H7 (cell line): ENCODE data around the gene PRKACA. TPM values are rescaled to one million over a fixed set of nuclear protein-coding genes. Genes with fewer than 3 reads are reported as not detected.
A peak's percentile ranks its signal among the peaks of the same experiment; 100 is the strongest.

ENCODE experiments used
- DNase-seq: peaks from one replicate; pipeline ENCODE4 v3.0.0; 2012
- H3K27me3 ChIP-seq: 2 replicates; pipeline ENCODE4 v1.6.0; 2011; ENCODE audit warnings: mild to moderate bottlenecking, low read length; ENCODE audit not compliant: control insufficient read depth, insufficient read depth
- H3K36me3 ChIP-seq: replicated peaks from 2 replicates; pipeline ENCODE4 v1.5.1; 2011; ENCODE audit warnings: low read length; ENCODE audit not compliant: control insufficient read depth, insufficient read depth
- H3K4me3 ChIP-seq: 2 replicates; pipeline ENCODE4 v1.5.1; 2011; ENCODE audit warnings: low read depth, mild to moderate bottlenecking, control low read depth, low read length, moderate library complexity; ENCODE audit not compliant: insufficient read depth
- total RNA-seq: library from RNA; depleted of rRNA; stranded (reverse); fragments of >200 nt; shearing (Covaris generic); gene quantifications from 2 replicates; pipeline ENCODE4 v1.2.3, GENCODE V29; 2014

The PRKACA gene
- total RNA-seq, 1 experiment from 2014 or later, result 31.7 TPM

DNA sequence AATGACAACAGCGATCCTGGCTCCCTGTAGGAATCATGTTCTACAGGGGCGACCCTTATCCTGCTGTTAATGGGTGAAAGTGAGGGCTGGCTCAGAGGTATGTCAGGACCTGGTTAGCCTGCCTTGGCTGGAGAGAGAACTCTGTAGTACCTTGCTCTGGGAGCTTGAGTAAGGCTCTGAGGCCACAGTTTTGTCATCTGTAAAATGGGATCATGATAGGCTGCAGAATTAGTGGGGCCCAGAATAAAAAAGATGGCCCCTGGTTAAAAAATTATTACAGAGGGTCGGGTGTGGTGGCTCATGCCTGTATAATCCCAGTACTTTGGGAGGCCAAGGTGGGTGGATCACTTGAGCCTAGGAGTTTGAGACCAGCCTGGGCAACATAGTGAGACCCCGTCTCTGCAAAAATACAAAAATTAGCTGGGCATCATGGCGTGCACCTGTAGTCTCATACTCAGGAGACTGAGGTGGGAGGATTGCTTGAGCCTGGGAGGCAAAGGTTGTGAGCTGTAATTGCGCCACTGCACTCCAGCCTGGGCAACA lies 16.5 kb downstream of the PRKACA start:
- no peak overlapping the region for H3K4me3 ChIP-seq
- H3K36me3 ChIP-seq, result peaks cover 1% of the 10 kb centered on the region
- no peaks in the 10 kb centered on the region for H3K27me3 ChIP-seq
- no peak for DNase-seq

DNA sequence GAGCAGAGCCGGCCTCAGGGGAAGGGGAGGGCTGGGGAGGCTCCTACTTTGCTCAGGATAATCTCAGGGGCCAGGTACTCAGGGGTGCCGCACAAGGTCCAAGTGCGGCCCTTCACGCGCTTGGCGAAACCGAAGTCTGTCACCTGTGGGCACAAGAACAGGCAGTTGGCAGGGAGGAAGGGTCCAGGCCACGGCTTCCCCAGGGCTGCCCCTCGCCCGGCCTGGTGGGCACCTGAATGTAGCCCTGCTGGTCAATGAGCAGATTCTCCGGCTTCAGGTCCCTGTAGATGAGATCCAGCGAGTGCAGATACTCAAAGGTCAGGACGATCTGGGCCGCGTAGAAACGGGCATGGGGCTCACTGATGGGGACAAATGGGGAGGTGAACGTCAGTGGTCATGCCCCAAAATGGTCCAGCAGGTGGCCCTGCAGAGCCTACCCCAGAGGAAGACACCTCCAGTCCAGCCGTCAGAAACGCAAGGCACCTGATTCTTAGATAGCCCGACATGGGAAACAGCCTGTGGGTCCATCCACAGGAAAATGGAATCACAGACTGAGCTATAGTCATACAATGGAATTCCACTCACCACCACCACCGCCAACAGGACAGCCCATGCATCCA lies 19.9 kb downstream of the PRKACA start:
- peaks cover 1% of the 10 kb centered on the region; the same call in 1 of the 2 replicates for H3K36me3 ChIP-seq
- H3K27me3 ChIP-seq, result no peaks in the 10 kb centered on the region
- no peak overlapping the region for H3K4me3 ChIP-seq
- DNase-seq, result peak; percentile 71

DNA sequence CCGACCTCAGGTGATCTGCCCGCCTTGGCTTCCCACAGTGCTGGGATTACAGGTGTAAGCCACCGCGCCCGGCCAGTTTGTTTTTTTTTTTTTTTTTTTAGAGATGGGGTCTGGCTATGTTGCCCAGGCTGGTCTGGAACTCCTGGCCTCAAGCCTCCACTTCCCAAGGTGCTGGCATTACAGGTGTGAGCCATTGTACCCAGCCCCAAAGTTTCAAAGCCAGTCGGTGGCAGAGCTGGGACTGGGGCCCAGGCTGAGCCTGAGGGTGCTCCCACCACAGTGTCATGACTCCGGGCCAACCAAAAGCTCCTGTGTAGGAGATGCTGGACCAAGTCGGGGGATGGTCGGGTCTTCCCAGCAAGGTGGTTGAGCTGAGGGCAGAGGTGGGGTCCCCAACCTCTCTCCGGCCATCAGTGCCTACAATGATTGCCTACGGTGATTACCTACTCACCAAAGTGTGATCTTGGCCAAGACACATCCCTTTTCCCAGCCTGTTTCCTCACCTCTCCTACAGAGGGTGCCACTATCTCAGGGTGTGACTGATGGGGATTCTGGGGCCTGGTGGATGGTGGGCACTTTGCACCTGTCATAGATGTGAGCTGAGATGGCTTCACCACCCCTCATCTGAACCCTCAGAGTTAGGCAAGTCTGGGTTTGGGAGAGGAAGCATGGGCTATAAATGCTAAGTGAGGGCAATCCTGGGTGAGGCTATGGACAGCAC lies 21.1 kb downstream of the PRKACA start:
- H3K27me3 ChIP-seq, result no peaks in the 10 kb centered on the region
- DNase-seq, result peak; percentile 65
- H3K4me3 ChIP-seq, result no peak overlapping the region
- peaks cover 1% of the 10 kb centered on the region; the same call in 1 of the 2 replicates for H3K36me3 ChIP-seq

DNA sequence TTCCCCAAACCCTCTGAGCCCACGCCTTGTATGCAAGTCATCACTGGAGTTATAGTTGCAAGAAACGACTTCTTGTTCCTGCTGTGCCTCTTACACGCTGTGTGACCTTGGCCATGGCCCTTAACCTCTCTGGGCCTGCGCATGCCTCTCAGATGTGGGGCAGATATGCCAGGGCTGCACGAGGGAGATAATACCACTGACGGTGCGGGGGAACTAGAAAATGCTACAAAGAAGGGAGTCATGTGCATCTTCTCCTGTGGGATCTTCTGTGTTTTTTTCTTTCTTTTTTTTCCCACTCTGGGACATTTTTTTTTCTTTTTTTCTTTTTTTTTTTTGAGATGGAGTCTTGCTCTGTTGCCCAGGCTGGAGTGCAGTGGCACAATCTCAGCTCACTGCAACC lies 22.7 kb downstream of the PRKACA start:
- H3K4me3 ChIP-seq, result no peak overlapping the region
- 0 out of 2 replicates have a peak, but pooled peaks cover 1% of the 10 kb centered on the region for H3K36me3 ChIP-seq
- no peaks in the 10 kb centered on the region for H3K27me3 ChIP-seq
- no peak for DNase-seq

DNA sequence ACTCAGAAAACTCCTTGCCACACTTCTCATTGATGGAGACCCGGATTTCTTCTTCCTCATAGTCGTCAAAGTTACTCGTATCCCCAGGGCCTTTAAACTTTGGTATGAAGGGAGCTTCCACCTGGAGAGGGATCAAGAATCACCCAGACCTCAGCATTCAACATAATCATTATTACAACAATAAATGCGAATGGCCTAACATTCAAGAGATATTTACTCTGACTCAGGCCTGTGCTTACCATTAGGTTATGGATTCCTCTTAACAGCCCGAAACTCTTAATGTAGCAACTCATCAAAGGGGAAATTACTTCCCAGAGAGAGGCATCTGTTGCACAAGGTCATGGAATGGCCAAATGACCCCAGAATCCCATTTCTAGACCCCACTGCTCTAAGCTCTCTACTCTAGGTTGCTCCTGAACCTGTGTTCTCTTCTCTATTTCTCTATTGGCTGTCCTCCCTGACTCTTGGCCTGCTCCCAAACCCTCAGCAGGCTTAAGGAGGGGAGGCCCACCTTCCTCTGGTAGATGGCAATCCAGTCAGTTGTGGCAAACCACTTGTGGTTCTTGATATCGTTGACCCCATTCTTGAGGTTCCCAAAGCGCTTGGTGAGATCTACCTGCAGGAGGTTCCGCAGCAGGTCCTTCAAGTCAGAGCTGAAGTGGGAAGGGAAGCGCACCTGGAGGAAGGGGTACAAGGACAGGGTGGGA lies 24.3 kb downstream of the PRKACA start:
- H3K36me3 ChIP-seq, result peaks cover 3% of the 10 kb centered on the region
- no peak overlapping the region for H3K4me3 ChIP-seq
- no peak for DNase-seq
- peaks cover 6% of the 10 kb centered on the region for H3K27me3 ChIP-seq

DNA sequence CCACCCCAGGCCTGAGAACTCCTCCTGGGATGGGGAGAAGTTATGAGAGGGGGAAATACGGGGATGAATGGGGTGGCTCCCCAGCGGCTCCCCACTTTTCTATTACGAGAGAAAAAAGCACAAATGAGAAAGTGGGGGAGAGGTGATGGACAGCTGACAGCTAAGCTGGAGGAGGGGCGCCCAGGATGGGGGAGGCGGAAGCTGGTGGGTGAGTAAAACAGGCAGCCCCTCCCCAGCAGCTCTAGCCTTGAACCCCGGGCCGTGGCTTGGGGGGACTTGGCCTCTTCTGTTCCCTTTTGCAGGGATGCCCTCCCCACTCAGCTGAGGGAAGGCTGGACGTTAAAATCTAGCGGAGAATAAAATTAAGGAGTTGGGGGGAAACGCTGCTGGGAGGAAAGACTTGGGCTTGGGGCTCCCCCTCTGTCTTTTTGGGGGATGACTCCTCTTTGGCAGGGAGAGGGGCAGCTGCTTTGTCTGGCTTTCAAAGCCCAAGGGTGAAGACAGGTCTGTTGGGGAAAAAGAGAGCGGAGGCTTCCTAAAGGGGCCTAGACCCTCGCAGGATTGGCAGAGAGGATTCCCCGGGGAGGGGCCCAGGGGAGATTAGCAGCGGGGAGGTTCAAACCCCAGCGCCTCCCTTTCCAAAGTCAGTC lies 25.6 kb downstream of the PRKACA start:
- DNase-seq, result peak; percentile 79
- Histone ChIP-seq H3K27me3 (peaks cover 9% of the 10 kb centered on the region), H3K4me3 (peak overlapping the region; percentile 66), H3K36me3 (peaks cover 3% of the 10 kb centered on the region)

DNA sequence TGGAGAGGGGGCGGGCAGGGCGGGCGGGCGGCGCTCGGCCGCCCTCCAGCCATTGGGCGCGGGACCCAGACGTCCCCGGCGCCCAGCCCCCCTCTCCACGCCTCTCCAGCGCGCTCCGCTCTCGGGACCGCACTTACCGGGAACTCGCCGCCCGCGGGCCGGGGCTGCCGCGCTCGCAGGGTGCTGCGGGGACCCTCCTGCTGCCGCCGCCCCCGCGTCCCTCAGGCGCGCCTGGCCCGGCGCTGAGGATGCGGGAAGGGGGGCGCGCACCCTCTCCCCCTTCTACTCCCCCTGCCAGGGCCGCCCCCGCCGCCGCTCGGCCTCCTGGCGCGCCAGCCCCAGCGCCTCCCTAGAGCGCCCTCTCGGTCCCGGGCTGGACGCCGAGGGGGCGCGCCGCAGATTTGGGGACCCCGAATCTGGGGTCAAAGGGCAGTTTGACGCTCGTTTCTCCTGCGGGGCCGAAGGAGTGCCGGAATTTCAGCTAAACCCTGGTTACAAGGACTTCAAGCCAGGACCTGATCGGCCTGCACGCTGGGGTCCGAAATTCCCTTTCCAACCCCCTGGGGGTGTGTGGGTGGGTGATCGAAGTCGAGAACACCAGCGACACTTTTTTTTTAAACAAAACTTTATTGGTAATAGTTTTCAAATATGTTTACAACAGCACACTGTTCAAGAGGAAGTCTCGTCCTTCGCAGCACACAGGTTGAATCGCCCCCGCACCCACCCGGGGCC lies 26.3 kb downstream of the PRKACA start:
- H3K4me3 ChIP-seq, result peak overlapping the region; percentile 66
- H3K36me3 ChIP-seq, result peaks cover 2% of the 10 kb centered on the region
- DNase-seq, result peak; percentile 97
- peaks cover 9% of the 10 kb centered on the region for H3K27me3 ChIP-seq

DNA sequence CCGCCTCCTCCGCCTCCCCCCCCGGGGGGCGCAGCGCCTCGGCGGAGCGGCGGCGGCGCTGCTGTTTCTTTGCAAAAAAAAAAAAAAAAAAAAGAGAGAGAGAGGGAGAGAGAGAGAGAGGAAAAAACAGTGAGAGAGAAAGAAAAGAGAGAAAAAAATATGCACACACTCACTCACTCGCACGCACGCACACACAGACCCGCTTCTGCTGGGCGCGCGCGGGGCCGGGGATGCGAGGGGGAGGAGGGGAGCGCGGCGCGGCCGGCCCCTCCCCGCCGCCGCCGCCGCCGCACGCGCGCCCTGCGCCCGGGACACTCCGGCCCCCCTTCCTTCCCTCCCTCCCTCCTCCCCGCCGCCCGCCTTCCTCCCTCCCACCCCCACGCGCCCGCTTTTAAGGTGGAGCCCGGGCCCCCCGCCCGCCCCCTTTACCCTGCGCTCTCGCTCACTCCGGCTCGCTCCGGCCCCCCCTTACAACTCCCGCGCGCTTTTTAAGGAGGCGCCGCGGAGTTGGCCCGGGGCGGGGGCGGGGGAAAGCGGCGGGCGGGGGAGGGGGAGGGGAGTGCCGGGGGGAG lies 27.0 kb downstream of the PRKACA start, which contains the start of gene SAMD1:
Gene SAMD1, minus strand, starts transcription at position 243 of the 572 bp plus-strand sequence.
- Histone ChIP-seq H3K36me3 (peaks cover 2% of the 10 kb centered on the region), H3K4me3 (peak within 1 kb of the TSS; percentile 66), H3K27me3 (peaks cover 12% of the 10 kb centered on the region)
- DNase-seq, result peak; percentile 97

DNA sequence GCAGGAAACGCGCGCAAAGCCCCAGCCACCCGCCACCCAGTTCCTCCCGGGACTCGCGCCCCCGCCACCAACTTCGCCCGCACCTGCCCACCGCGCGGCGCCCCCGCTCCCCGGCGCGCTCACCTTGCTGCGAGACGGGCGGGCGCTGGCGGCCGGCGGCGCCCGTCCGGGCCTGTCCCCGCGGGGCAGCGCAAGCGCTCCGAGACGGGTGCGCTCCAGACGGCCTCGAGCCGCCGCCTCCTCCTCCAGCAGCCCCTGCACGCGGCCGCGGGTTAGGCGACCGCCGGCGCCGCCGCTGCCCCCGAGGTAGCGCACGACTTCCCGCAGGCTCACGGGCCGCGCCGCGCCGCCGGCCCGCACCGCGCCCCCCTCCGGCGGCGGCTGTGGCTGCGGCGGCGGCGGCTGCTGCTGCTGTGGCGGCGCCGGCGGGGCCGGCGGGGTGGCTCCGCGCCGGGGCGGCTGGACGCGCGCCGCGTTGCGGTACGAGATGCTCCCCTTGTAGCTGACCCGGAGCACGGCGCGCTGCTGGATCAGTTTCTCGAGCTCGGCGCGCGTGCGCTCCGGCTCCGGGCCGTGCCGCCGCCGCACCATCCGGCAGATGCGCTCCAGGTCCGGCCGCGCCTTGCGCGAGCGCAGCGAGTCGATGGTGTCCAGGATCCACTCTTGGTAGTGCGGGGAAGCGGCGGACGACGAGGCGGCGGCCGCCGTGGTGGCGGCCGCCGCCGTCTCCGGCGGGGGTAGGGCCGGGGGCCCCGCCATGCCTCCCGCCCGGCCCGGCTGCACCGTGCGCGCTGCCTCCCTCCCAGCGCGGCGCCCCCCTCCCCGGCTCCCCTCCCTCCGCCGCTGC lies 27.7 kb downstream of the PRKACA start:
- H3K4me3 ChIP-seq, result peak overlapping the region; percentile 66
- peak; percentile 92 for DNase-seq
- H3K27me3 ChIP-seq, result peaks cover 16% of the 10 kb centered on the region
- peaks cover 2% of the 10 kb centered on the region for H3K36me3 ChIP-seq

DNA sequence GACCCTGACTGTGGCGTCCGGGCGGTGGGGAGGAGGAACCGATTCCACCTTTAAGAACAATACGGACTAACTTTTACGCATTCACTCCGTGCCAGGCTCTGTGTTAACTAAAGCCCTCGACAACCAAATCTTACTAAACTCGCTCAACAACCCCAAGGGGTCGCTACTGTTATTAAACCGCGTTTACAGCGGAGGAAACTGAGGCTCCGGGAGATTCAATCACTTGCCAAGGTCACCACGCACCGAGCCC lies 28.2 kb downstream of the PRKACA start:
- H3K4me3 ChIP-seq, result peak overlapping the region; percentile 66
- peak; percentile 74 for DNase-seq
- H3K36me3 ChIP-seq, result peaks cover 2% of the 10 kb centered on the region
- peaks cover 17% of the 10 kb centered on the region for H3K27me3 ChIP-seq

DNA sequence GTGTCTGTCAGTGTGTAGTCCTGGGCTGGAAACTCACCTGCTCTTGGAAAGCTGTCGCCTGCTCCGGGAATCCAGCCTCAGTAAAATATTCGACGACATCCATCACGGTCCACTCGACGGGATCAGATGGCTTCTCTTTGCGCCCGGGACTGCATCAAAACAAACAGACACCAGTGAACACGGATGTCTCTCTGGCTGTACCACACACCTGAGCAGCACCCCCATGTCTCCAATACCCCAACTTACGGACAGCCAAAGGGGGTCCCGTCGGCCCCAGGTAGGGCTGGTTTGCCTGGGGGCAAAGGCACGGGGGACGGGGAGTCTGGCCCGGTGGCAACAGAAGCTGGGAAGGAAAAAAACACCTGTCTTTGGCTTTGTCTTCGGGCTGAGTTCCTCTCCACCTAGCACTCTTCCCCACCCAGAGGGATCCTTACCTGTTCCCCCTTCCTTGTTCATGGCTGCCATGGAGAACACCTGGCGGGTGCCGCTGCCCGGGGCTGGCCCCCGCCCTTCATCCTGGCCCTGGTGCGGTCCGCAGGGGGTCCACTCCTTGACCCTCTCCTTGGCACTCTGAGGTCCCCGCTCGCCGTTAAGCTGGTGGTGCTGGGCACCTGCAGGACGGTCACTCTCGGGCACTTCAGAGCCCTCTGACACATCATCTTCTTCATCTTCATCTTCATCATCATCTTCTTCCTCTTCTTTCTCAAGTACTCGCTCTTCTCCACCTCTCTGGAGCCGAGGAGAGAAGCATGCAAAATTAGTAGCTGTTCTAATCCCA lies 28.7 kb downstream of the PRKACA start:
- Histone ChIP-seq H3K36me3 (peaks cover 2% of the 10 kb centered on the region), H3K27me3 (peaks cover 17% of the 10 kb centered on the region), H3K4me3 (peak overlapping the region; percentile 66)
- peak; percentile 45 for DNase-seq

DNA sequence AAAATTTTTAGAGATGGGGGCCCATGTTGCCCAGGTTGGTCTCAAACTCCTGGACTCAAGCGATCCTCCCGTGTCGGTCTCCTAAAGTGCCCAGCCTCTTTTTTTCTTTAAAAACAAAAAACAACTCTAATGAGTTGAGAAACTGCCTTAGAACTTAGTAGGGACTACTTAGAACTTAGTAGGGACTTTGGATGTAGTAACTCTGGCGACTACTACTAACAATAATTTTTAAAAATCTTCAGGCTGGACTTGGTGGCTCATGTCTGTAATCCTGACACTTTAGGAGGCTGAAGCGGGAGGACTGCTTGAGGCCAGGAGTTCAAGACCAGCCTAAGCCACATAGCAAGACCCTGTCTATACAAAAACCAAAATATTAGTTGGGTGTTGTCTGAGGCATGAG lies 31.5 kb downstream of the PRKACA start:
- peaks cover 2% of the 10 kb centered on the region for H3K36me3 ChIP-seq
- peaks cover 21% of the 10 kb centered on the region for H3K27me3 ChIP-seq
- peak overlapping the region; percentile 39; the same call in 1 of the 2 replicates for H3K4me3 ChIP-seq
- DNase-seq, result no peak
